GM18951 (cell line): Measurements from ENCODE around the gene PHF20.

Experiments used
- POLR2A ChIP-seq: IDR thresholded peaks from 4 replicates; pipeline ENCODE4 v1.6.1; 2011; ENCODE audit warnings: mild to moderate bottlenecking; ENCODE audit not compliant: insufficient read length, insufficient read depth; ENCODE audit errors: extremely low read depth
- in situ Hi-C: fragments of 300-500 bp; cut with MboI; formaldehyde crosslinking; loops from one replicate; pipeline ENCODE4 v1.12.0; 2022; ENCODE audit warnings: low sequenced_read_pairs, mixed read lengths, inconsistent platforms; ENCODE audit not compliant: unreplicated experiment

PHF20 gene

DNA sequence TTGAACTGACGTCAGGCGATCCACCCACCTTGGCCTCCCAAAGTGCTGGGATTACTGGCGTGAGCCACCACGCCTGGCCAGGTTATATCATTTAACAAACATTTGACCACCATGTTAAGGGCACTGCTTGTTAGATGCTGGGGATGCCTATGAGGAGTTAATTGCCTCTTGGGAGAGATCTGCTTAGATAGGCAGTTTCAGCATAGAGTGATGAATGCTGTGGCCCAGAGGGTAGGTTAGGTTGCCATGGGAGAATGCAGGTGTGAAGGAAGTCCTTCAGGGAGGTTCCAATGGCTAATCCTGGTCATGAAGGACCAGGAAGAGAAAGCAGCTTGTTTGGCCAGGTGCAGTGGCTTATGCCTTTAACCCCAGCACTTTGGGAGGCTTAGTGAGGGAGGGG lies 17.0 kb downstream of the PHF20 start:
- in situ Hi-C loops = no loop called here
- no peak for TF ChIP-seq POLR2A

GRCh38 chr20:35791097-35791496 lies 19.3 kb downstream of the PHF20 start:
- in situ Hi-C loops = no loop called here
- TF ChIP-seq POLR2A = no peak

DNA sequence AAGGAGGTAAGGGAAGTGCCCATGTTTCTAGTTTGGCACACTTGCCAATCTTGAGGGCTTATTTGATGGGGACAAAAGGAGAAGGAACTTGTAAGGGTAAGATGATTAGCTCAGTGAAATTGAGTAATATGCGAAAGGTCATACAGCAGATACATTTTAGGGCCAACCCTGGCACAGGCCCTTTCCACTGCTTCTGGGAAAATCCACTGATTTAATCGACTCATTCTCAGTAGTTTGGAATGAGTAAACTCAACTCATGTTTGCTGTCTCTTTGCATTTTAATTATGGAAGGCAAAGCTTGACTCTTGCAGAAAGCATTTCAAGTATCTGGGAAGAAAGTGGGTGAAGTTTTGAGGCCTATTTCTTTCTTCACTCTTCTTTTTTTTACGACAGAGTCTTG lies 20.0 kb downstream of the PHF20 start:
- in situ Hi-C loops = no loop called here
- no peak for TF ChIP-seq POLR2A

DNA sequence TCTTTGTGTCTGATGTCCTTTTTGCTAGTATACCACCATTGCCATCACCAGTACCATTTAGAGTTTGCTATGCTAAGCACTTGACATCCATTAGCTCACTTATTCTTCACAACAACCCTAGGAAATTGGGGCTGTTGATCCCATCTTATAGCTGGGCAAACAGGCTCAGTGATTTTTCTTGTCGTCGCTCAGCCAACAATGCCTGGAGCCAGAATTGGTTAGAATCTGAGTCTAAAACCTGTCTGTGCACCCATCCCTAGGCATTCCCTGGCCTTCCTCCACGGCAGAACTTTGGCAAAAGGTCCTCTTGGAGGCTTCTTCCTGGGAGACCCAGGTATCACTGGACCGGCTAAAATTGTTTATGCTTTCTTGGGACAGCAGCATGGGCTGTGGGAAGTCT lies 20.9 kb downstream of the PHF20 start:
- TF ChIP-seq POLR2A = no peak

GRCh38 chr20:35796571-35796970 lies 24.8 kb downstream of the PHF20 start:
- in situ Hi-C loops = no loop called here
- TF ChIP-seq POLR2A = no peak

More for the DNA sequence above, 20.9 kb downstream of the PHF20 start:
- in situ Hi-C loops = no loop called here

DNA sequence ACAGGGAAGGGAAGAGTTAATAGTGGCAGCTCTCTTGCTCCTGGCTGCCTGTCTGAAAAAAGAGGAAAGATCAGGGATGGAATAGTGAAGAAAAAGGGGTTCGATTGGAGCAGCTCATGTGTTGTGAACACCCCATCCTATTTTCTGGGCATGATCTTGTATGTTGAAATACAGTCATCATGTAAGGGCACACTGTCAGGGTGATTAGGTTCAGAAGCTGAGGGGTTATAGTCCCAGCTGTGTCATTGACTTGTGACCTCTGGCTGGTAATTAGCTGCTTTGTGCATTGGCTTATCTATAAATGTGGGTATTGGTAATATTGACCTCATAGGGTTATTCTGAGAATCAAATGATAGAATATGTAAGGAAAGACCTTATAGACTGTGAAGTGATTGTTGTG lies 30.1 kb downstream of the PHF20 start:
- TF ChIP-seq POLR2A = no peak
- in situ Hi-C loops = no loop called here

- TF ChIP-seq POLR2A = no peak
- in situ Hi-C loops = no loop called here
Measured at GRCh38 chr20:35806075-35806474, 34.3 kb downstream of the PHF20 start.

DNA sequence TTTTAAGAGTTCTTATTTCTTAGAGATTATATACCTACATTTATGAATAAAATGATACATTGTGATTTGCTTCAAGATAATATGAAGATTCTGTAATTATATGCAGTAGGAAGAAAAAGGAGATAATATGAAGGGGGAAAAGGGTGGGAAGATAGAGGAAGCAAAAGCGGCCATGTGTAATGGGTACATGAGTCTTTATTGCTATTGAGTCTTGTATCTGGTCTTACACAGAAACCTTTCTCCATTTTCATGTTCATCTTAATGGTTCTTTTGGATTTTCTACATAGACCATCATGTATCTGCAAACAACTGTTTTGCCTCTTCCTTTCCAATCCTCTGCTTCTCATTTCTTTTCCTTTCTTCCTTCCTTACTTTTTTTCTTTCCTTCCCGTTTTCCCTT lies 36.1 kb downstream of the PHF20 start:
- TF ChIP-seq POLR2A = no peak
- in situ Hi-C loops = no loop called here

DNA sequence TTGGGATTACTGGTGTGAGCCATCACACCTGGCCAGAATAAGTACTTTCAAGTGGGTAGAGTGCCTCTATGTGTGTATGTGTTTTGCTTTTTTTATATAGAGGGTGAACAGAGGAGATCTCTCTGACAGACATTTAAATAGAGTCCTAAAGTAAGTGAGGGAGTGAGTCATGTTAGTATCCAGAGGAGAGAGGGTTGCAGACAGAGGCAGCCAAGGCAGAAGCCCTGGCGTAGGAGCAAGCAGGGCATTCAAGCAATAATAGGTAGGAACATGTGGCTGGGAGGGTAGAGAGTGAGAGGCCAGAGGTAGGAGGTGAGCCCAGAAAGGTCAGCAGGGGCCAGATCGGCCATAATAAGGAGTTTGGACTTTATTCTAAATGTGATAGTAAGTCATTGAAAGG lies 48.9 kb downstream of the PHF20 start:
- TF ChIP-seq POLR2A = no peak
- in situ Hi-C loops = no loop called here

GRCh38 chr20:35821807-35822242 lies 50.0 kb downstream of the PHF20 start:
- TF ChIP-seq POLR2A = no peak
- in situ Hi-C loops = no loop called here

- no peak for TF ChIP-seq POLR2A
- in situ Hi-C loops = no loop called here
Measured at GRCh38 chr20:35823147-35823546, 51.3 kb downstream of the PHF20 start.

DNA sequence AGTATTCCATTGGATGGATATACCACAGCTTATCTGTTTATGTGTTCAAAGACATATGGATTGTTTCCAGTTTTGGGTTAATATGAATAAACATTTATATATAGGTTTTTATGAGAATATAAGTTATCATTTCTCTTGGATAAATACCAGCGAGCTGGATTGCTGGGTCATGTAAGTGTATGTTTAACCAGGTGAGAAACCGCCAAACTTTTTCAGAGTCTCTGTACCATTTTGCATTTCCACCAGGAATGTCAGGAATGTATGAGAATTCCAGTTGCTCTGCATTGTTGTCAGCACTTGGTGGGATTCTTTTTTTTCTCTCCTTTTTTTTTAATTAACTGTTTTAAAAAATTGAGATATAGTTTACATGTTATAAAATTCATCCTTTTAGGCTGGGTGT lies 52.1 kb downstream of the PHF20 start:
- in situ Hi-C loops = no loop called here
- no peak for TF ChIP-seq POLR2A

GRCh38 chr20:35826397-35826998 lies 54.7 kb downstream of the PHF20 start:
- no peak for TF ChIP-seq POLR2A
- in situ Hi-C loops = no loop called here

DNA sequence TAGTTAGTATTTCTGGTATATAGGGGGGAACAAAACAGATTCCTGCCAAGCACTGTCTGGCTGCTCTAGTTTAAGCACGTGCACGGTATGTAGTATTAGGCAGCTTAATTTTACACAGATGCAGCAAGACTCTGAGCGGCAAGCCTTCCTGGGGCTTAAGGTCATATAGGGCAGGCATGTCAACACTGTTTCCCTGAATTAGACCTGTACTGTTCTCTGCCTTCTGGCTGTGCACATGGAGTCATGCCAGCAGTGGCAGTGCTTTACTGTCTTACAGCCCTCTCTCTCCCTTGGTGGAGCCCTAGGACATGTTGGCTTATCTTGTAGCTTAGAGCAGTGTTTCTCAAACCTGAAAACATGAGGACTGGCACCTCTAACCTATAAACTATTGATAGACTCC lies 56.6 kb downstream of the PHF20 start:
- no peak for TF ChIP-seq POLR2A
- in situ Hi-C loops = no loop called here

DNA sequence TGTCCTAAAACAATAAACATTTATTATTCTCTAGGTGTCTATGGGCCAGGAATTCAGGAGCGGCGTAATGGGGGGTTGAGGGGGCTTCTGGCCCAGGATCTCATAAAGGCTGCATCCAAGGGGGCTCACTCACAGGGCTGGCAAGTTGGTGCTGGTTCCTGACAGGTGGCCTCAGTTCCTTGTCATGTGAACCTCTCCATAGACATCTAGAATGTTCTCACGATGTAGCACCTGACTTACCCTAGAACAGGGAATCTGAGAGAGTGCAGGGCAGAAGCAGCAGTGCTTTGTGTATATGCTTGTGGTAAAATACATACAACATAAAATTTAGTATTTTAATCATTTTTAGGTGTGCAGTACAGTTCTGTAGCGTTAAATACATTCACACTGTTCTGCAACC lies 57.1 kb downstream of the PHF20 start:
- no peak for TF ChIP-seq POLR2A
- in situ Hi-C loops = no loop called here
